NCI-H82 treated with DMSO at 0.1 percent for 48 hours (cell line): ENCODE data around the gene ENPP5.

Source experiments
- DNase-seq: peaks from one replicate; lab custom pipeline; 2025; ENCODE audit not compliant: unreplicated experiment; lab: John Stamatoyannopoulos, UW

ENPP5 gene

GRCh38 chr6:46115634-46116033, 55.1 kb downstream of the ENPP5 start:
- no peak for DNase-seq

GRCh38 chr6:46113370-46113769, 57.4 kb downstream of the ENPP5 start:
- no peak for DNase-seq
